GM12878 (cell line): ENCODE data around the gene CHCHD6. TPM values are rescaled to one million over a fixed set of nuclear protein-coding genes. Genes with fewer than 3 reads are reported as not detected.

ENCODE experiments used
- ATAC-seq: fragments of 200-7000 bp; cut with Tn5 transposase; 3 replicates; pipeline ENCODE4 v1.9.1; 2020; ENCODE audit warnings: mild to moderate bottlenecking, moderate library complexity
- BruUV-seq: library from RNA; stranded (reverse); fragments of 400-500 nt; replicated peaks from 2 replicates; lab custom pipeline; 2021; lab: Mats Ljungman, UMichigan
- CTCF ChIA-PET: fragments of 300-600 bp; sonication (Branson Sonifier 250); formaldehyde crosslinking; extraction: SDS; loops from one replicate; lab custom pipeline; 2021; ENCODE audit warnings: inconsistent platforms; lab: Yijun Ruan, JAX
- POLR2A ChIA-PET: fragments of 350-600 bp; formaldehyde crosslinking; extraction: SDS; loops from one replicate; lab custom pipeline; 2021; ENCODE audit warnings: inconsistent platforms; lab: Charles Lee
- RAD21 ChIA-PET: fragments of 300-600 bp; sonication (Branson Sonifier 250); formaldehyde crosslinking; loops from one replicate; lab custom pipeline; 2023; ENCODE audit warnings: antibody characterized with exemption; ENCODE audit not compliant: unreplicated experiment; lab: Charles Lee
- SMC1A ChIA-PET: fragments of 300-600 bp; sonication (Branson Sonifier 250); formaldehyde crosslinking; loops from one replicate; lab custom pipeline; 2023; ENCODE audit not compliant: unreplicated experiment, uncharacterized antibody; lab: Charles Lee
- DNase-seq: peaks from one replicate; pipeline ENCODE4 v3.0.0-alpha.2; 2011; ENCODE audit warnings: low read depth, low spot score
- FAIRE-seq: peaks from 3 replicates; lab custom pipeline; 2011; peaks lifted over from hg19 to GRCh38; lab: Jason Lieb, UNC
- H2AFZ ChIP-seq: 2 replicates; pipeline ENCODE4 v1.6.0; 2011; ENCODE audit warnings: low read depth, low read length, control low read depth; ENCODE audit not compliant: control insufficient read depth
- H3K27ac ChIP-seq: 2 replicates; pipeline ENCODE4 v1.5.1; 2011; ENCODE audit warnings: control low read depth; ENCODE audit not compliant: control insufficient read depth, insufficient read depth
- H3K27me3 ChIP-seq, 2 experiments: replicated peaks in 1 of 2; 2 replicates each; pipeline versions ENCODE4 v1.6.0 to v1.6.1; 2011; ENCODE audit warnings: low read length in 1 of 2; ENCODE audit not compliant: control insufficient read depth in 2 of 2, insufficient read depth in 2 of 2
- H3K36me3 ChIP-seq, 2 experiments: 2 replicates each; pipeline ENCODE4 v1.5.1; 2011; ENCODE audit warnings: low read length in 1 of 2; ENCODE audit not compliant: control insufficient read depth in 2 of 2, insufficient read depth in 2 of 2
- H3K4me1 ChIP-seq: 2 replicates; pipeline ENCODE4 v1.6.1; 2011; ENCODE audit warnings: mild to moderate bottlenecking, low read length, moderate library complexity, mixed read lengths; ENCODE audit not compliant: control insufficient read depth, insufficient read depth
- H3K4me2 ChIP-seq: 2 replicates; pipeline ENCODE4 v1.6.0; 2011; ENCODE audit warnings: control low read depth; ENCODE audit not compliant: control insufficient read depth, insufficient read depth
- H3K4me3 ChIP-seq: fragments of 200-600 bp; sonication (generic); 2 replicates; pipeline ENCODE4 v1.5.1; 2016
- H3K79me2 ChIP-seq: 2 replicates; pipeline ENCODE4 v1.6.0; 2011; ENCODE audit warnings: low read length; ENCODE audit not compliant: control insufficient read depth, insufficient read depth
- H3K9ac ChIP-seq: 2 replicates; pipeline ENCODE4 v1.8.0; 2011; ENCODE audit warnings: low read length, control low read depth, mixed read lengths; ENCODE audit not compliant: control insufficient read depth, insufficient read depth
- H3K9me3 ChIP-seq: replicated peaks from 3 replicates; pipeline ENCODE4 v1.5.1; 2011; ENCODE audit warnings: mild to moderate bottlenecking, low read length; ENCODE audit not compliant: control insufficient read depth, insufficient read depth
- H4K20me1 ChIP-seq: 2 replicates; pipeline ENCODE4 v1.6.0; 2011; ENCODE audit not compliant: control insufficient read depth, insufficient read depth
- ATF2 ChIP-seq: IDR thresholded peaks from 2 replicates; pipeline ENCODE4 v1.6.1; 2012; ENCODE audit warnings: low read length, inconsistent platforms
- ATF3 ChIP-seq: IDR thresholded peaks from 2 replicates; pipeline ENCODE4 v1.6.1; 2011; ENCODE audit warnings: low read depth, mild to moderate bottlenecking, low read length, moderate library complexity, borderline replicate concordance; ENCODE audit errors: extremely low read depth
- BCLAF1 ChIP-seq: fragments of 450-650 bp; IDR thresholded peaks from 2 replicates; pipeline ENCODE4 v1.6.1; 2017; ENCODE audit warnings: antibody characterized with exemption, mild to moderate bottlenecking, moderate library complexity
- EED ChIP-seq: sonication (generic); IDR thresholded peaks from 2 replicates; pipeline ENCODE4 v1.6.1; 2016; ENCODE audit warnings: antibody characterized with exemption, low read depth
- EGR1 ChIP-seq, 2 experiments: IDR thresholded peaks; 1 replicate in 1 of 2; 2 replicates in 1 of 2; pipeline ENCODE4 v1.6.1; 2011 to 2012; ENCODE audit warnings: low read depth in 2 of 2, low read length in 2 of 2, borderline replicate concordance in 1 of 2, mild to moderate bottlenecking in 1 of 2, moderate library complexity in 1 of 2
- EZH2 ChIP-seq: IDR thresholded peaks from 2 replicates; pipeline ENCODE4 v1.6.1; 2012; ENCODE audit warnings: low read depth, mild to moderate bottlenecking, control low read depth, inconsistent platforms, low read length, borderline replicate concordance; ENCODE audit not compliant: control insufficient read depth
- HDAC2 ChIP-seq: fragments of 200-600 bp; sonication (generic); IDR thresholded peaks from 2 replicates; pipeline ENCODE4 v1.6.1; 2017
- JUNB ChIP-seq: IDR thresholded peaks from 2 replicates; pipeline ENCODE4 v1.6.1; 2016; ENCODE audit warnings: antibody characterized with exemption, mild to moderate bottlenecking
- NFYB ChIP-seq: IDR thresholded peaks from 2 replicates; pipeline ENCODE4 v1.6.1; 2011; ENCODE audit warnings: low read depth, mild to moderate bottlenecking, low read length, improper control_type of control experiment, moderate library complexity; ENCODE audit not compliant: insufficient read depth
- NR2F1 ChIP-seq: fragments of 450-650 bp; conservative IDR thresholded peaks from 2 replicates; pipeline ENCODE4 v1.6.1; 2017; ENCODE audit warnings: mild to moderate bottlenecking
- PAX5 ChIP-seq: IDR thresholded peaks from 2 replicates; pipeline ENCODE4 v1.6.1; 2011; ENCODE audit warnings: low read depth, low read length, borderline replicate concordance
- PKNOX1 ChIP-seq: fragments of 450-650 bp; IDR thresholded peaks from 2 replicates; pipeline ENCODE4 v1.6.1; 2016; ENCODE audit warnings: mild to moderate bottlenecking
- RB1 ChIP-seq: fragments of 450-650 bp; formaldehyde crosslinking; IDR thresholded peaks from 2 replicates; pipeline ENCODE4 v1.6.1; 2017; ENCODE audit warnings: mild to moderate bottlenecking, borderline replicate concordance
- STAT3 ChIP-seq: IDR thresholded peaks from 2 replicates; pipeline ENCODE4 v1.6.1; 2011; ENCODE audit warnings: low read depth, low read length, improper control_type of control experiment
- SUPT20H ChIP-seq: IDR thresholded peaks from 2 replicates; pipeline ENCODE4 v1.6.1; 2011; ENCODE audit warnings: low read depth, mild to moderate bottlenecking, low read length, moderate library complexity, borderline replicate concordance; ENCODE audit not compliant: control insufficient read depth
- TCF3 ChIP-seq: IDR thresholded peaks from 2 replicates; pipeline ENCODE4 v1.6.1; 2012; ENCODE audit warnings: low read depth, mild to moderate bottlenecking, low read length, borderline replicate concordance; ENCODE audit not compliant: insufficient read depth
- ZBED1 ChIP-seq: IDR thresholded peaks from 2 replicates; pipeline ENCODE4 v1.6.1; 2016; ENCODE audit warnings: borderline replicate concordance
- ZNF274 ChIP-seq: IDR thresholded peaks from one replicate; pipeline ENCODE4 v1.8.0; 2011; ENCODE audit not compliant: insufficient read length, insufficient read depth
- WGBS: methylation state at CpG from one replicate; pipeline ENCODE4 v1.1.6; 2016; ENCODE audit warnings: low lambda C conversion rate; ENCODE audit not compliant: insufficient replicate concordance, insufficient coverage; ENCODE audit errors: missing lambda C conversion rate; 5-methylcytosine and 5-hydroxymethylcytosine counted together
- in situ Hi-C: fragments of 300-500 bp; cut with MboI; formaldehyde crosslinking; loops from 9 replicates; pipeline ENCODE4 v1.14.3; 2018; ENCODE audit warnings: mixed read lengths
- intact Hi-C: fragments of 100-400 bp; cut with micrococcal nuclease; formaldehyde crosslinking; loops from one replicate; pipeline ENCODE4 v1.14.2; 2022; ENCODE audit not compliant: unreplicated experiment
- polyA plus RNA-seq, 11 experiments: library from polyadenylated mRNA; depleted of rRNA in 4 of 11; unstranded in 6 of 11; stranded (reverse) in 5 of 11; fragments of >200 nt; fragmentation: Nextera tagmentation in 4 of 11; fragmentation: Illumina TruSeq in 1 of 11; extraction: Ambion mirVana in 4 of 11; extraction: Trizol in 1 of 11; gene quantifications; 1 replicate in 1 of 11; 2 replicates in 10 of 11; pipeline versions ENCODE4 v1.2.1 to v1.2.3, GENCODE V29; 2011 to 2016; ENCODE audit warnings: inconsistent platforms in 2 of 11, missing spikeins in 2 of 11, low read depth in 1 of 11
- total RNA-seq, 4 experiments: library from RNA; depleted of rRNA in 3 of 4; stranded (reverse); fragments of >200 nt in 3 of 4; fragmentation: Illumina TruSeq in 1 of 4; extraction: Trizol in 1 of 4; gene quantifications; 2 replicates each; pipeline versions ENCODE4 v1.2.1 to v1.2.3, GENCODE V29; 2013 to 2021

Gene CHCHD6
- total and polyA plus RNA-seq, 10 of the 15 experiments (the other 5 are each of a cell fraction or from before 2014, with no cell fraction given) = 2.7 to 16.7 (median 12.3) TPM

GRCh38 chr3:126851382-126851781 lies 147.3 kb downstream of the CHCHD6 start (continued):
- TF ChIP-seq EGR1 (IDR thresholded peaks at IDR 0.05; ENCODE audit: borderline replicate concordance in 1 of 2, low read depth in 2 of 2, low read length in 2 of 2) = no peak
- TF ChIP-seq EED = no peak
- no peak for TF ChIP-seq EZH2
- no peak for TF ChIP-seq PKNOX1

GRCh38 chr3:126851934-126852333 lies 147.9 kb downstream of the CHCHD6 start:
- ChIA-PET RAD21 (no interaction called here), POLR2A (no interaction called here), SMC1A (no interaction called here), CTCF (no interaction called here)
- H2AFZ ChIP-seq = no peak overlapping the region
- H3K9ac ChIP-seq = no peak overlapping the region
- no peak for FAIRE-seq
- no peaks in the 10 kb centered on the region for H3K4me1 ChIP-seq
- no TSS peak for BruUV-seq
- no peaks in the 10 kb centered on the region for H4K20me1 ChIP-seq
- no peak for ATAC-seq
- intact Hi-C loops (no loop called here), in situ Hi-C loops (no loop called here)
- H3K79me2 ChIP-seq = no peaks in the 10 kb centered on the region
- H3K27me3 ChIP-seq = no peaks in the 10 kb centered on the region
- no peak overlapping the region for H3K27ac ChIP-seq
- H3K4me2 ChIP-seq = no peak overlapping the region
- WGBS = 88% methylated on average over 6 of the region's 6 CpGs
- H3K9me3 ChIP-seq = no peaks in the 10 kb centered on the region
- H3K4me3 ChIP-seq = no peak overlapping the region
- DNase-seq = no peak
- H3K36me3 ChIP-seq = no peaks in the 10 kb centered on the region; a peak in 1 of 4 replicates
- no peak for TF ChIP-seq STAT3
- TF ChIP-seq NFYB = no peak
- TF ChIP-seq TCF3 = no peak
- TF ChIP-seq ZNF274 = no peak
- no peak for TF ChIP-seq ZBED1
- TF ChIP-seq BCLAF1 = no peak
- TF ChIP-seq NR2F1 = no peak
- TF ChIP-seq JUNB = no peak
- TF ChIP-seq RB1 = no peak
- no peak for TF ChIP-seq PAX5
- TF ChIP-seq HDAC2 = no peak
- no peak for TF ChIP-seq ATF3
- TF ChIP-seq SUPT20H = no peak
- TF ChIP-seq ATF2 = no peak
